ENCODE measurements around the gene CACNB3.
"Not testable (repeated sequence)": the region's sequence is repeated elsewhere in the genome, so short reads cannot be mapped to it uniquely, and the experiment has no call there.

CACNB3 gene

DNA sequence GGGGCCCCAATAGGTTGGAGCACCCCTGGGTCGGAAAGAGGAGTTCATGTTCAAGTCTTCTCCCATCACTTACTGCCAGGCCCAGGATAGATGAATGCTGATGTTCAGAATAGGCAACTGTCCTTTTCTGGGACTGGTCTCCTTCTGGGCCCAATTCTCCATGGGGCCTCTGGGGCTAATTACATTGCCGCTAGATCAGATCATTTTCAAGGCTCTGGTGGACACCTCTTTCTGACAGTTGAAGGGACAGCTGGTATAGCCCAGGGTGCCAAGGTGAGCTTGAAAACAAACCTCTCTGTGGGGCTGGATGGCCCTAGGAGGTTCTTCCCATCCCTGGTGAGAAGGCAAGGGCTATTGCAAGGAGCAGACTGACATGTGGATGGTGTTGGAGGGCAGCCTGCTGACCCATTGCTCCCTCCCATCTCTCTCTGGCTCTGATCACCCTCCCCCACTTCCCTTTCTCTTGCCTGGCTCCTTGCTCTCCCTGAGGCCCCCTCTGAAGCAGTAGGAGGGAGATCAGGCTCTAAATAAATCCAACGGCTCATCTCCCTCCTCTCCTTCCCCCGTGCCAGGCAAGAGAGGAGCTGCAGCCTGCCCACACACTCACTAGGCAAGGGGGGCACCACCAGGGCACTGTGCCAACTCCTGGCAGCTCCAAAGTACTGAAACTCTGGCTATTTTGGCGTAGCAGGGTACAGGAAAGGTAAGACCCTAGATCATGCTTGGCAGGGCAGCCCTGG lies 1.9 kb downstream of the CACNB3 start:
- no peak for DNase-seq

- DNase-seq = no peak
Observed at GRCh38 chr12:48822139-48822538, 3.8 kb downstream of the CACNB3 start.

DNA sequence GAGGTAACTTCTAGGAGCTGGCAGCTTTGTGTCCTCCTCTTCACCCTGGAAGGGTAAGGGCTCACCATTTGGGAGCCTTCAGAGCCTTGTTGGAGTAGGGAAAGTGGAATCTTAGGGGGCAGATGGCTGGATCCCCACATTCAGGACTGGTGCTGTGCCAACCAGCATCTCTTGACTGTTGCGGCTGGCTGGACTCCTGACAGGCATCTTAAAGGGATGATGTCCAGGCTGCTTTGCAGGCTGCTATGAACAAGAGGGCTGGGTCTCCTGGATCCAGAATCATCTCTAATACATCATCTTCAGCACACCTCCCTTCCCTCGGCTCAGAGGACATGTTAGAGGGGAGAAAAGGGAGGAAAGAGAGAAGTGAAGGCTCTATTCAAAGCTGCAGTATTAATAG lies 4.4 kb downstream of the CACNB3 start:
- no peak for DNase-seq

- no peak for DNase-seq
Observed at GRCh38 chr12:48823281-48823680, 5.0 kb downstream of the CACNB3 start.

DNA sequence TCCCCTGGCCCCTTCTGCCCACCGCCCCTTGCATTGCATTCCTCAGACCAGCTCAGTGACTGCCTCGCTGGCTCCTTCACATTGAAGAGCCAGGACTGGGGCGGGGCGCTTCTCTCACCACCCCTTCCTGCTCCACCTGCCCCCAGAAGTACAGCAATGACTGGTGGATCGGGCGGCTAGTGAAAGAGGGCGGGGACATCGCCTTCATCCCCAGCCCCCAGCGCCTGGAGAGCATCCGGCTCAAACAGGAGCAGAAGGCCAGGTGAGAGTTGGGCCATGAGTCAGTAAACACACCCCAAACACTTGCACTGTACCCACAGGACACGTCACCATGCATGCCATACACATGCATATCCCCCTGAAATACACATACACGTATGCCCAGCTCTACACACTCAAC lies 5.8 kb downstream of the CACNB3 start:
- DNase-seq = peak; percentile 8

DNA sequence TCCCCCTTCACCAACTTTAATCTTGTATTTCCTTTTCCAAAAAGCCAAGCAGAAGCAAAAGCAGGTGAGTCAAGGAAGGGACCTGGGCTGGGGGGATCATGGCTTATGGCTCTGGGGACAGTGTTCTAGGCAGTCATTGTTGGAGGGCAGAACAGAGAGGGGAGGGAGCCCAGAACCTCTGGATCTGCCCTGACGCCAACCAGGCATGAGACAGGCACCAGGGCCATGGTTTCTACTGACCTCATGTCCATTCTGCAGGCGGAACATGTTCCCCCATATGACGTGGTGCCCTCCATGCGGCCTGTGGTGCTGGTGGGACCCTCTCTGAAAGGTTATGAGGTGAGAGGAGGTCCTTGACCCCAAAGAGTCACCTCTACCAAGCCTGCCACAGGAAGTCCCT lies 6.6 kb downstream of the CACNB3 start:
- DNase-seq = no peak

DNA sequence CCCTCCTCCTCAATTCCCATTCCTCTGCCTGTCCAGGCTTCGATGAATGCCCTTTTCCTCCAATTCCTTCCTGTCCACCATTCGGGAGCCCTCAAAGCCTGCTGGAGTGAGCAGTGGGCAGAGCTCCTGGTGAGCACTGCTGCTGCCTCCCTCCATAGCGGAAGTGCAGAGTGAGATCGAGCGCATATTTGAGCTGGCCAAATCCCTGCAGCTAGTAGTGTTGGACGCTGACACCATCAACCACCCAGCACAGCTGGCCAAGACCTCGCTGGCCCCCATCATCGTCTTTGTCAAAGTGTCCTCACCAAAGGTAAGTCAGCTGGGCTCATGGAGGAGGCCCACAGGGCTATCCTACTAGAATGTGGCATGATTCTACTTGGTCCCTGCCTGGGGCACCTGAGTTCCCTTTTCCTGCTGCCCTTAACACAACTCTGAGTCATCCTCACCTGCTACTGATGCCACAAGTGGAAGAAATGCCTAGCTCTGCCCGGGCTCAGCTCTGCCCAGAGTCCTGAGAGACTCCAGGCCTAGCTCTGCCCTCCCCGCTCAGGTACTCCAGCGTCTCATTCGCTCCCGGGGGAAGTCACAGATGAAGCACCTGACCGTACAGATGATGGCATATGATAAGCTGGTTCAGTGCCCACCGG lies 8.0 kb downstream of the CACNB3 start:
- DNase-seq = no peak

GRCh38 chr12:48827026-48827425 lies 8.7 kb downstream of the CACNB3 start:
- no peak for DNase-seq

DNA sequence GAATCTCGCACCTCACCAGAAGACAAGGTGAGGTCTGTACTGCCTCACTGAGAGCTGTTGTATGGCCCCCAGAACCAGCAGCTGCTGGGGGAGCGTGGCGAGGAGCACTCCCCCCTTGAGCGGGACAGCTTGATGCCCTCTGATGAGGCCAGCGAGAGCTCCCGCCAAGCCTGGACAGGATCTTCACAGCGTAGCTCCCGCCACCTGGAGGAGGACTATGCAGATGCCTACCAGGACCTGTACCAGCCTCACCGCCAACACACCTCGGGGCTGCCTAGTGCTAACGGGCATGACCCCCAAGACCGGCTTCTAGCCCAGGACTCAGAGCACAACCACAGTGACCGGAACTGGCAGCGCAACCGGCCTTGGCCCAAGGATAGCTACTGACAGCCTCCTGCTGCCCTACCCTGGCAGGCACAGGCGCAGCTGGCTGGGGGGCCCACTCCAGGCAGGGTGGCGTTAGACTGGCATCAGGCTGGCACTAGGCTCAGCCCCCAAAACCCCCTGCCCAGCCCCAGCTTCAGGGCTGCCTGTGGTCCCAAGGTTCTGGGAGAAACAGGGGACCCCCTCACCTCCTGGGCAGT lies 9.3 kb downstream of the CACNB3 start:
- no peak for DNase-seq

GRCh38 chr12:48828293-48828692 lies 10.0 kb downstream of the CACNB3 start:
- DNase-seq = no peak

DNA sequence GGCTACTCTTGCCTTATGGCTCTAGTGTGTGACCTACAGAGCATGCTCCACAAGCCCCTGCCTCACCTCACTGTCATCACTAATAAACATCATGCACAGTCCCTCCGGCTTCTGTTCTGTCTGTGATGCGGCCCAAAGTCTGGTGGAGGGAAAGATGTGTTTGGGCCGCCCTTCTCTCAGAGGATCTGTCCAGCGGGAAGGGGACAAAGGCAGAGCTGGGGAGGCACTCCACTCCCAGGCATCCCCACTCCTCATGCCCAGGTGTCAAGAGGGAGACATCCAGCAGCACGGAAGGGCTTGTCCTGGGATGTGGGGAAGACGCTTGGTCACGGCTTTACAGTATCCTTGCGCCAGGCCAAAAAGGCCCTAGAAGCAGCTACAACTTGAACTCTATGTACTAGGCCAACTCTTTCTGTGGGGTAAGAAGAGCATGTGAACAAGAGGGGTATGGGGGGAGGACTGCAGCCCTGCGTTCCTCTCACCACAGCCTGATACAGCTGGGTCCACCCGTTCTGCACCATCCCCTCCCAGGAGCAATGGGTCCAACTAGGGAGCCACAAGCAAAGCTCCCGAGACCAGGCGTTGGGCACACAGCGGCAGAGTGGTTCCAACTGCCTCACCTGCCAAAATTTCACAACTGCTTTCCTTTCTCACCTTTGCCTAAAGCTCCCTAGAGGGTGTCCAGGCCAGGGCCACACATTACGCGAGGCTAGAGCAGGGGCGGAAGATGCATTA lies 10.7 kb downstream of the CACNB3 start:
- no peak for DNase-seq

GRCh38 chr12:48831257-48831656 lies 13.0 kb downstream of the CACNB3 start:
- no peak for DNase-seq

GRCh38 chr12:48832321-48833060 lies 14.2 kb downstream of the CACNB3 start:
- no peak for DNase-seq

DNA sequence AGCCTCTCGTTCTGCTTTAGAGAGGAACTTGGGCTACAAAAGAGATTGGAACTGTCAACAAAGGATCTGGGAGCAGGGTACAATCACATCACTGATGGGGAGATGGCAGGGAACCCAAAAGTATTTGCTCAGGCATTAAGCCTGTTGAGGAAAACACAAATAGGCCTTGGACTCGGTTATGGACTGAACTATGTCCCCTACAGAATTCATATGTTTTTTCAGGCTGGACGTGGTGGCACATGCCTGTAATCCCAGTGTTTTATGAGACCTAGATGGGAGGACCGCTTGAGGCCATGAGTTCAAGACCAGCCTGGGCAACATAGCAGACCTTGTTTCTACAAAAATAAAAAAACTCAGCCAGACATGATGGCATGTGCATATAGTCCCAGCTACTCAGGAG lies 19.8 kb downstream of the CACNB3 start:
- DNase-seq = no peak

GRCh38 chr12:48842021-48842420 lies 23.7 kb downstream of the CACNB3 start:
- DNase-seq = not testable (repeated sequence)

- DNase-seq = peak; percentile 88
Observed at GRCh38 chr12:48851883-48852733, 33.8 kb downstream of the CACNB3 start, which contains the start of gene DDX23. TSS of gene DDX23 (minus strand) at chr12:48852163. CDS start at chr12:48845782, 6,381 bp downstream.

DNA sequence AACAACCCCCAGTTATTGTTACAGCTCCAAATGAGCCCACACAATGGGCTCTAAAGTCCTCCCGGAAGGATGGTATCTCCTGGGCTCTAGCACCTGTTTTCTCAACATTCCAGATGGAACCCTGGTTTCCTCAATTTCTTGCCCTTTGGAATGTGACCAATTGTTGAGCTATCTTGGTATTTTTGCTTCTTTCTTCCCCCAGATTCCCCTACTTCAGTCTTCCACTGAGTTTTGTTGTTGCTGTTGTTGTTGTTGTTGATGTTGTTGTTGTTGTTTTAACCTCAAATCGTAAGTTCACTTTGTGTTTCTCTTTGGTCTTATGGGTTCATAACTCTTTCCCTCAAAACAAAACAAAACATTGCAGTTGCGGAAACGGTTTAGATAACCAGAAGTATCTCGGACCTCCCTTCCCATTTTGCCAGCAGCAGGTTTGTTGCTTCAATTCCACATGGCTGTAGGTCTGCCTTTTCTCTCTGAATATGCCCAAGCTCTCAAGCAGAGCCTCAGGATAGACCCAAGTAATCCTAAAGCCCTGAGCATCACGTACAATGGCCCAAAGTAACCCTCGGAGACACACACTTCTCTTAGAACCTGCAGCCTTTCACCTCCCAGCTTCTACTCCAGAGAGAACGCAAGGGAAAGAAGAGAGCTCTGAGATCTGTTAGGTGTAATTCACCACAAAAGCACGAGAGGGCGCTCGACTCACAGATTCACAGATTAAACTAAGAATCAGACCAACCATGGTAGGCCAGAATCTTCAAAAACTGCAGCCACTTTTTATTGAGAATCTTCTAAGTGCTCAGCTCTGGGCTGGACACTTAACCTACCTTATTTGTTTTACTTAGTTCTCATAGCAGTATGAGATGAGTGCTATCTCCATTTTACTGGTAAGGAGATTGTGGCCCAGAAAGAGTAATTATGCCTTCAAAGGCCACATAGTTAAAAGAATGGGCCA lies 34.7 kb downstream of the CACNB3 start:
- DNase-seq = peak; percentile 88

- no peak for DNase-seq
Observed at GRCh38 chr12:48854488-48854887, 36.2 kb downstream of the CACNB3 start.

GRCh38 chr12:48854932-48855331 lies 36.6 kb downstream of the CACNB3 start:
- not testable (repeated sequence) for DNase-seq

- DNase-seq = no peak
Observed at GRCh38 chr12:48856379-48856778, 38.1 kb downstream of the CACNB3 start.
